ENCODE measurements around the gene ACTC1.

ACTC1 gene

DNA sequence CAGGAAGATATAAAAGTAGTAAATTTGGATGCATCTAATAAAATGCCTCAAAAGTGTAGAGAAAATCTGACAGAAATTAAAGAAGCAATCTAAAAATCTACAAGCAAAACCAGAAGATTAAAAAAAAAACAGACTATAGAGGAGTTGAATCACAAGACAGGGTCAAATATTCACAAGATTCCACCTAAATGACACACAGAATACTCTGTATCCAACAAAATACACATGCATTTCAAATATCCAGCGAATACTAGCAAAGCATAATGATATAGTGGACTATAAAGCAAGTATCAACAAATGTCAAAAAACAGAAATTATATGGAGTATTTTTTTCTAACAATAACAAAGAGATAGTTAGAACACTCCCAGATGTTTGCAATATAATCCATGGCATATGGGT, 20.5 kb upstream of the ACTC1 start (continued):
- TF ChIP-seq, protein P1, sequence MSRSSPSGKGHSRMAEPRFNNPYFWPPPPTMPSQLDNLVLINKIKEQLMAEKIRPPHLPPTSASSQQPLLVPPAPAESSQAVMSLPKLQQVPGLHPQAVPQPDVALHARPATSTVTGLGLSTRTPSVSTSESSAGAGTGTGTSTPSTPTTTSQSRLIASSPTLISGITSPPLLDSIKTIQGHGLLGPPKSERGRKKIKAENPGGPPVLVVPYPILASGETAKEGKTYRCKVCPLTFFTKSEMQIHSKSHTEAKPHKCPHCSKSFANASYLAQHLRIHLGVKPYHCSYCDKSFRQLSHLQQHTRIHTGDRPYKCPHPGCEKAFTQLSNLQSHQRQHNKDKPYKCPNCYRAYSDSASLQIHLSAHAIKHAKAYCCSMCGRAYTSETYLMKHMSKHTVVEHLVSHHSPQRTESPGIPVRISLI (tag by site-specific recombination; IDR thresholded peaks at IDR 0.05) = no peak

DNA sequence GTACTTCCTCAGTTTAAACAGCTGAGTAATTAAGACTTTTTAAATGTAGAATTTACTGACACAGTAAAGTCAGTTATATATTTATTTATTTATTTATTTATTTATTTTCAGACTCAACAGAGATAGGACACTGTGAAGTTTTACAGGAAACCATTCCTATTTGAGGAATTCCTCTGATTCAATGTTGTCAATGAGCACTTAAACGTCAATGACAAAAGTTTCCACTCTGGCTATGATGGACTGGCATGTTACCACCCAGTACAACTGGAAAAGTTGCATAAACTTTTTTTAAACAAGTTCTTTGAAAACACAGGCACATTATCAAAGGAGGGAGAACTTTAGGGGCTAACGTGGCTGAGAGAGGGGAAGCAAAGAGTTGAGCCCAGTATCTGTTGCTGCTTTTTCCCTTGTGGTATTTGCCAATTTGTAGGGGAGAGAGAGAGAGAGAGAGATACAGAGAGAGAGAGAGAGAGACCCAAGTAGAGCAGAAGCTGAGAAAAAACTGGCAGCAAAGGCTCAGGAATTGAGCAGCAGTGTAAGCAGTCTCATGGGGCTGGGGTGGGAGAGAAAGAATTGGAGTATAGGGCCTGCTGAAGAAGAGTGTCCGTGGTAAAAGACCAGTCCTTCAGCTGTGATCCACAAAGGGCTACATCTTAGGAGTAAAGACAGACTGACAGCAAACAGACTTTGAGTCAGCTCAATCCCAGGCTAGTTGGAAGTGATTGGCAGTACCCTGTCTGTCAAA, 18.3 kb upstream of the ACTC1 start:
- ChIA-PET POLR2A (no interaction called here), CTCF (no interaction called here)
- no peaks in the 10 kb centered on the region for H3K9me3 ChIP-seq (ENCODE audit: control insufficient read depth, insufficient read depth, low read depth, low read length)
- TF ChIP-seq, protein P2, sequence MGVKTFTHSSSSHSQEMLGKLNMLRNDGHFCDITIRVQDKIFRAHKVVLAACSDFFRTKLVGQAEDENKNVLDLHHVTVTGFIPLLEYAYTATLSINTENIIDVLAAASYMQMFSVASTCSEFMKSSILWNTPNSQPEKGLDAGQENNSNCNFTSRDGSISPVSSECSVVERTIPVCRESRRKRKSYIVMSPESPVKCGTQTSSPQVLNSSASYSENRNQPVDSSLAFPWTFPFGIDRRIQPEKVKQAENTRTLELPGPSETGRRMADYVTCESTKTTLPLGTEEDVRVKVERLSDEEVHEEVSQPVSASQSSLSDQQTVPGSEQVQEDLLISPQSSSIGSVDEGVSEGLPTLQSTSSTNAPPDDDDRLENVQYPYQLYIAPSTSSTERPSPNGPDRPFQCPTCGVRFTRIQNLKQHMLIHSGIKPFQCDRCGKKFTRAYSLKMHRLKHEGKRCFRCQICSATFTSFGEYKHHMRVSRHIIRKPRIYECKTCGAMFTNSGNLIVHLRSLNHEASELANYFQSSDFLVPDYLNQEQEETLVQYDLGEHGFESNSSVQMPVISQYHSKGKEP (tag by site-specific recombination; IDR thresholded peaks at IDR 0.05) = no peak
- TF ChIP-seq, protein P3, sequence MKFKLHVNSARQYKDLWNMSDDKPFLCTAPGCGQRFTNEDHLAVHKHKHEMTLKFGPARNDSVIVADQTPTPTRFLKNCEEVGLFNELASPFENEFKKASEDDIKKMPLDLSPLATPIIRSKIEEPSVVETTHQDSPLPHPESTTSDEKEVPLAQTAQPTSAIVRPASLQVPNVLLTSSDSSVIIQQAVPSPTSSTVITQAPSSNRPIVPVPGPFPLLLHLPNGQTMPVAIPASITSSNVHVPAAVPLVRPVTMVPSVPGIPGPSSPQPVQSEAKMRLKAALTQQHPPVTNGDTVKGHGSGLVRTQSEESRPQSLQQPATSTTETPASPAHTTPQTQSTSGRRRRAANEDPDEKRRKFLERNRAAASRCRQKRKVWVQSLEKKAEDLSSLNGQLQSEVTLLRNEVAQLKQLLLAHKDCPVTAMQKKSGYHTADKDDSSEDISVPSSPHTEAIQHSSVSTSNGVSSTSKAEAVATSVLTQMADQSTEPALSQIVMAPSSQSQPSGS (tag by site-specific recombination; IDR thresholded peaks at IDR 0.05; ENCODE audit: low read depth) = no peak
- TF ChIP-seq ZNF174 (tag by site-specific recombination; IDR thresholded peaks at IDR 0.05) (no peak), ZNF558 (tag by site-specific recombination; IDR thresholded peaks at IDR 0.05) (no peak), ZNF404 (tag by site-specific recombination; IDR thresholded peaks at IDR 0.05) (no peak), ZNF544 (tag by site-specific recombination; IDR thresholded peaks at IDR 0.05) (no peak), GLI2 (tag by site-specific recombination; IDR thresholded peaks at IDR 0.05; ENCODE audit: borderline replicate concordance, low read depth) (no peak), ZNF266 (tag by site-specific recombination; IDR thresholded peaks at IDR 0.05; ENCODE audit: low read depth) (no peak)
- TF ChIP-seq, protein P4, sequence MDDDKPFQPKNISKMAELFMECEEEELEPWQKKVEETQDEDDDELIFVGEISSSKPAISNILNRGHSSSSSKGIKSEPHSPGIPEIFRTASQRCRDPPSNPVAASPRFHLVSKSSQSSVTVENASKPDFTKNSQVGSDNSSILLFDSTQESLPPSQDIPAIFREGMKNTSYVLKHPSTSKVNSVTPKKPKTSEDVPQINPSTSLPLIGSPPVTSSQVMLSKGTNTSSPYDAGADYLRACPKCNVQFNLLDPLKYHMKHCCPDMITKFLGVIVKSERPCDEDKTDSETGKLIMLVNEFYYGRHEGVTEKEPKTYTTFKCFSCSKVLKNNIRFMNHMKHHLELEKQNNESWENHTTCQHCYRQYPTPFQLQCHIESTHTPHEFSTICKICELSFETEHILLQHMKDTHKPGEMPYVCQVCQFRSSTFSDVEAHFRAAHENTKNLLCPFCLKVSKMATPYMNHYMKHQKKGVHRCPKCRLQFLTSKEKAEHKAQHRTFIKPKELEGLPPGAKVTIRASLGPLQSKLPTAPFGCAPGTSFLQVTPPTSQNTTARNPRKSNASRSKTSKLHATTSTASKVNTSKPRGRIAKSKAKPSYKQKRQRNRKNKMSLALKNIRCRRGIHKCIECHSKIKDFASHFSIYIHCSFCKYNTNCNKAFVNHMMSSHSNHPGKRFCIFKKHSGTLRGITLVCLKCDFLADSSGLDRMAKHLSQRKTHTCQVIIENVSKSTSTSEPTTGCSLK (tag by site-specific recombination; IDR thresholded peaks at IDR 0.05) = no peak
- TF ChIP-seq, protein P5, sequence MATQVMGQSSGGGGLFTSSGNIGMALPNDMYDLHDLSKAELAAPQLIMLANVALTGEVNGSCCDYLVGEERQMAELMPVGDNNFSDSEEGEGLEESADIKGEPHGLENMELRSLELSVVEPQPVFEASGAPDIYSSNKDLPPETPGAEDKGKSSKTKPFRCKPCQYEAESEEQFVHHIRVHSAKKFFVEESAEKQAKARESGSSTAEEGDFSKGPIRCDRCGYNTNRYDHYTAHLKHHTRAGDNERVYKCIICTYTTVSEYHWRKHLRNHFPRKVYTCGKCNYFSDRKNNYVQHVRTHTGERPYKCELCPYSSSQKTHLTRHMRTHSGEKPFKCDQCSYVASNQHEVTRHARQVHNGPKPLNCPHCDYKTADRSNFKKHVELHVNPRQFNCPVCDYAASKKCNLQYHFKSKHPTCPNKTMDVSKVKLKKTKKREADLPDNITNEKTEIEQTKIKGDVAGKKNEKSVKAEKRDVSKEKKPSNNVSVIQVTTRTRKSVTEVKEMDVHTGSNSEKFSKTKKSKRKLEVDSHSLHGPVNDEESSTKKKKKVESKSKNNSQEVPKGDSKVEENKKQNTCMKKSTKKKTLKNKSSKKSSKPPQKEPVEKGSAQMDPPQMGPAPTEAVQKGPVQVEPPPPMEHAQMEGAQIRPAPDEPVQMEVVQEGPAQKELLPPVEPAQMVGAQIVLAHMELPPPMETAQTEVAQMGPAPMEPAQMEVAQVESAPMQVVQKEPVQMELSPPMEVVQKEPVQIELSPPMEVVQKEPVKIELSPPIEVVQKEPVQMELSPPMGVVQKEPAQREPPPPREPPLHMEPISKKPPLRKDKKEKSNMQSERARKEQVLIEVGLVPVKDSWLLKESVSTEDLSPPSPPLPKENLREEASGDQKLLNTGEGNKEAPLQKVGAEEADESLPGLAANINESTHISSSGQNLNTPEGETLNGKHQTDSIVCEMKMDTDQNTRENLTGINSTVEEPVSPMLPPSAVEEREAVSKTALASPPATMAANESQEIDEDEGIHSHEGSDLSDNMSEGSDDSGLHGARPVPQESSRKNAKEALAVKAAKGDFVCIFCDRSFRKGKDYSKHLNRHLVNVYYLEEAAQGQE (tag by site-specific recombination; IDR thresholded peaks at IDR 0.05) = no peak
- TF ChIP-seq, protein P6, sequence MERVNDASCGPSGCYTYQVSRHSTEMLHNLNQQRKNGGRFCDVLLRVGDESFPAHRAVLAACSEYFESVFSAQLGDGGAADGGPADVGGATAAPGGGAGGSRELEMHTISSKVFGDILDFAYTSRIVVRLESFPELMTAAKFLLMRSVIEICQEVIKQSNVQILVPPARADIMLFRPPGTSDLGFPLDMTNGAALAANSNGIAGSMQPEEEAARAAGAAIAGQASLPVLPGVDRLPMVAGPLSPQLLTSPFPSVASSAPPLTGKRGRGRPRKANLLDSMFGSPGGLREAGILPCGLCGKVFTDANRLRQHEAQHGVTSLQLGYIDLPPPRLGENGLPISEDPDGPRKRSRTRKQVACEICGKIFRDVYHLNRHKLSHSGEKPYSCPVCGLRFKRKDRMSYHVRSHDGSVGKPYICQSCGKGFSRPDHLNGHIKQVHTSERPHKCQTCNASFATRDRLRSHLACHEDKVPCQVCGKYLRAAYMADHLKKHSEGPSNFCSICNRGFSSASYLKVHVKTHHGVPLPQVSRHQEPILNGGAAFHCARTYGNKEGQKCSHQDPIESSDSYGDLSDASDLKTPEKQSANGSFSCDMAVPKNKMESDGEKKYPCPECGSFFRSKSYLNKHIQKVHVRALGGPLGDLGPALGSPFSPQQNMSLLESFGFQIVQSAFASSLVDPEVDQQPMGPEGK (tag by site-specific recombination; IDR thresholded peaks at IDR 0.05) = no peak
- TF ChIP-seq, protein P7, sequence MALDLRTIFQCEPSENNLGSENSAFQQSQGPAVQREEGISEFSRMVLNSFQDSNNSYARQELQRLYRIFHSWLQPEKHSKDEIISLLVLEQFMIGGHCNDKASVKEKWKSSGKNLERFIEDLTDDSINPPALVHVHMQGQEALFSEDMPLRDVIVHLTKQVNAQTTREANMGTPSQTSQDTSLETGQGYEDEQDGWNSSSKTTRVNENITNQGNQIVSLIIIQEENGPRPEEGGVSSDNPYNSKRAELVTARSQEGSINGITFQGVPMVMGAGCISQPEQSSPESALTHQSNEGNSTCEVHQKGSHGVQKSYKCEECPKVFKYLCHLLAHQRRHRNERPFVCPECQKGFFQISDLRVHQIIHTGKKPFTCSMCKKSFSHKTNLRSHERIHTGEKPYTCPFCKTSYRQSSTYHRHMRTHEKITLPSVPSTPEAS (tag by site-specific recombination; IDR thresholded peaks at IDR 0.05) = no peak
- TF ChIP-seq, protein P8, sequence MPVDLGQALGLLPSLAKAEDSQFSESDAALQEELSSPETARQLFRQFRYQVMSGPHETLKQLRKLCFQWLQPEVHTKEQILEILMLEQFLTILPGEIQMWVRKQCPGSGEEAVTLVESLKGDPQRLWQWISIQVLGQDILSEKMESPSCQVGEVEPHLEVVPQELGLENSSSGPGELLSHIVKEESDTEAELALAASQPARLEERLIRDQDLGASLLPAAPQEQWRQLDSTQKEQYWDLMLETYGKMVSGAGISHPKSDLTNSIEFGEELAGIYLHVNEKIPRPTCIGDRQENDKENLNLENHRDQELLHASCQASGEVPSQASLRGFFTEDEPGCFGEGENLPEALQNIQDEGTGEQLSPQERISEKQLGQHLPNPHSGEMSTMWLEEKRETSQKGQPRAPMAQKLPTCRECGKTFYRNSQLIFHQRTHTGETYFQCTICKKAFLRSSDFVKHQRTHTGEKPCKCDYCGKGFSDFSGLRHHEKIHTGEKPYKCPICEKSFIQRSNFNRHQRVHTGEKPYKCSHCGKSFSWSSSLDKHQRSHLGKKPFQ (tag by site-specific recombination; IDR thresholded peaks at IDR 0.05) = no peak
- TF ChIP-seq, protein P9, sequence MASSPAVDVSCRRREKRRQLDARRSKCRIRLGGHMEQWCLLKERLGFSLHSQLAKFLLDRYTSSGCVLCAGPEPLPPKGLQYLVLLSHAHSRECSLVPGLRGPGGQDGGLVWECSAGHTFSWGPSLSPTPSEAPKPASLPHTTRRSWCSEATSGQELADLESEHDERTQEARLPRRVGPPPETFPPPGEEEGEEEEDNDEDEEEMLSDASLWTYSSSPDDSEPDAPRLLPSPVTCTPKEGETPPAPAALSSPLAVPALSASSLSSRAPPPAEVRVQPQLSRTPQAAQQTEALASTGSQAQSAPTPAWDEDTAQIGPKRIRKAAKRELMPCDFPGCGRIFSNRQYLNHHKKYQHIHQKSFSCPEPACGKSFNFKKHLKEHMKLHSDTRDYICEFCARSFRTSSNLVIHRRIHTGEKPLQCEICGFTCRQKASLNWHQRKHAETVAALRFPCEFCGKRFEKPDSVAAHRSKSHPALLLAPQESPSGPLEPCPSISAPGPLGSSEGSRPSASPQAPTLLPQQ (tag by site-specific recombination; IDR thresholded peaks at IDR 0.05) = no peak
- no peak overlapping the region for H3K27ac ChIP-seq (ENCODE audit: extremely low read depth, low read depth, low read length)
- no peaks in the 10 kb centered on the region for H3K36me3 ChIP-seq (ENCODE audit: control insufficient read depth in 2 of 2, insufficient read depth in 1 of 2, low read length in 2 of 2)
- no peaks in the 10 kb centered on the region for H3K4me1 ChIP-seq (ENCODE audit: control insufficient read depth, insufficient read depth, low read length)
- no peak overlapping the region for H3K4me3 ChIP-seq (ENCODE audit: low read depth, low read length)

Measured in HEK293 (cell line).